Panc1 (cell line): ENCODE data around the gene TSSC4. TPM values are rescaled to one million over a fixed set of nuclear protein-coding genes. Genes with fewer than 3 reads are reported as not detected.
A peak's percentile ranks its signal among the peaks of the same experiment; 100 is the strongest.

Source experiments
- ATAC-seq: fragments of 200-7000 bp; cut with Tn5 transposase; 2 replicates; pipeline ENCODE4 v1.9.1; 2020; ENCODE audit warnings: mild to moderate bottlenecking, moderate library complexity
- BruUV-seq: library from RNA; stranded (reverse); fragments of 400-500 nt; replicated peaks from 2 replicates; lab custom pipeline; 2021; lab: Mats Ljungman, UMichigan
- CTCF ChIA-PET: fragments of 300-600 bp; sonication (Branson Sonifier 250); formaldehyde crosslinking; loops from one replicate; lab custom pipeline; 2022; ENCODE audit warnings: antibody characterized with exemption; lab: Charles Lee
- POLR2A ChIA-PET: fragments of 300-600 bp; sonication (Branson Sonifier 250); formaldehyde crosslinking; loops from one replicate; lab custom pipeline; 2022; ENCODE audit warnings: antibody characterized with exemption; lab: Charles Lee
- DNase-seq: peaks from one replicate; pipeline ENCODE4 v3.0.0-alpha.2; 2010; ENCODE audit warnings: low read depth, low spot score
- H3K27ac ChIP-seq: 2 replicates; pipeline ENCODE4 v1.5.1; 2011; ENCODE audit warnings: mild to moderate bottlenecking, low read length, inconsistent platforms
- H3K27me3 ChIP-seq: fragments of 200-500 bp; sonication (Bioruptor generic); 2 replicates; pipeline ENCODE4 v1.6.0; 2014; ENCODE audit warnings: low read length, inconsistent platforms; ENCODE audit not compliant: control insufficient read depth, insufficient read depth
- H3K36me3 ChIP-seq: fragments of 200-500 bp; sonication (Bioruptor generic); 2 replicates; pipeline ENCODE4 v1.5.1; 2014; ENCODE audit warnings: inconsistent platforms, mild to moderate bottlenecking, low read length, moderate library complexity; ENCODE audit not compliant: control insufficient read depth, insufficient read depth
- H3K4me1 ChIP-seq: 2 replicates; pipeline ENCODE4 v1.5.1; 2011; ENCODE audit warnings: inconsistent platforms, mild to moderate bottlenecking, low read length, moderate library complexity; ENCODE audit not compliant: control insufficient read depth, insufficient read depth
- H3K4me3 ChIP-seq, 2 experiments: 2 replicates each; pipeline ENCODE4 v1.5.1; 2011 to 2012; ENCODE audit warnings: low read depth in 2 of 2, low read length in 2 of 2, mild to moderate bottlenecking in 2 of 2, inconsistent platforms in 1 of 2, moderate library complexity in 1 of 2
- H3K9me3 ChIP-seq: fragments of 200-500 bp; sonication (Bioruptor generic); 2 replicates; pipeline ENCODE4 v1.5.1; 2014; ENCODE audit warnings: low read depth, mild to moderate bottlenecking, inconsistent platforms, low read length, moderate library complexity; ENCODE audit not compliant: control insufficient read depth, insufficient read depth
- POLR2AphosphoS5 ChIP-seq: IDR thresholded peaks from 2 replicates; pipeline ENCODE4 v1.6.1; 2012; ENCODE audit warnings: mild to moderate bottlenecking, low read depth, low read length, moderate library complexity
- SIN3A ChIP-seq: IDR thresholded peaks from 2 replicates; pipeline ENCODE4 v1.6.1; 2012; ENCODE audit warnings: low read depth, mild to moderate bottlenecking, low read length, moderate library complexity, borderline replicate concordance; ENCODE audit not compliant: insufficient read depth
- TCF7L2 ChIP-seq: IDR thresholded peaks from 2 replicates; pipeline ENCODE4 v1.6.1; 2011; ENCODE audit warnings: mild to moderate bottlenecking, low read depth, low read length, inconsistent platforms
- in situ Hi-C: cut with HindIII; loops from 2 replicates; pipeline ENCODE4 v1.10.0; 2016; ENCODE audit warnings: low sequenced_read_pairs, low pct_unique_long_range_greater_than_20kb
- intact Hi-C: fragments of 100-400 bp; cut with micrococcal nuclease; formaldehyde crosslinking; loops from one replicate; pipeline ENCODE4 v1.10.0; 2022; ENCODE audit not compliant: unreplicated experiment
- total RNA-seq: library from RNA; stranded (reverse); gene quantifications from one replicate; pipeline ENCODE4 v1.2.1, GENCODE V29; 2021; ENCODE audit not compliant: unreplicated experiment
- TF ChIP-seq, protein P1 (sequence below): fragments of 450-650 bp; IDR thresholded peaks from 2 replicates; pipeline ENCODE4 v1.5.1; 2017; ENCODE audit warnings: mild to moderate bottlenecking
- TF ChIP-seq, protein P2 (sequence below), 2 experiments: IDR thresholded peaks; 2 replicates each; pipeline ENCODE4 v1.6.1; 2011 to 2012; ENCODE audit warnings: low read depth in 2 of 2, control low read depth in 1 of 2, low read length in 1 of 2, mild to moderate bottlenecking in 1 of 2, moderate library complexity in 1 of 2; ENCODE audit not compliant: insufficient read depth in 1 of 2

TSSC4 gene
- total RNA-seq, 1 experiment from 2014 or later: 132 TPM

DNA sequence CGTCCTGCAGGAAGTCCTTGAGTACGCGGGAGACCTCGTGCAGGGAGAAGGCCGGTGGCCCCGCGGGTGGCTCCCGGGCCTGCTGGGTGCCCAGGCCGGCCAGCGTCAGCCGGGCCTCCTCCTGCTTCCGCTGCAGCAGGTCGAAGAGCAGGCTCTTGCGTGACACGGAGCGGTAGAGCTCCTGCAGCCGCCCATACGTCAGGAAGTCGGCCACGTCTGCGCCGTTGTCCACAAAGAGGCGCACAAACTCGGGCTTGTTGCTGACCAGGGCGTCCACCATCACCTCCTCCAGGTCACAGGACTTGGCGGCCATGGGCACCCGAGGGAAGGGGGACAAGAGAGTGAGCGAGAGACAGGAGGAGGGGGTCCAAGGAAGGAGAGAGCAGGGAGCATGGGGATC, 14.6 kb downstream of the TSSC4 start:
- DNase-seq: no peak
- ATAC-seq: no peak
- no peak overlapping the region for H3K27ac ChIP-seq
- H3K27me3 ChIP-seq: no peaks in the 10 kb centered on the region
- intact Hi-C loops: no loop called here
- H3K4me1 ChIP-seq: peaks cover 3% of the 10 kb centered on the region; the same call in 1 of the 2 replicates
- no TSS peak for BruUV-seq
- ChIA-PET POLR2A (no interaction called here), CTCF (interaction anchor here (1.0 to 1.1 kb wide), 2 partner anchors 109 to 116 kb away, joined by 3 to 5 read pairs; no protein-coding TSS in a partner anchor)
- no peaks in the 10 kb centered on the region for H3K36me3 ChIP-seq
- H3K4me3 ChIP-seq: no peak overlapping the region
- H3K9me3 ChIP-seq: no peaks in the 10 kb centered on the region
- in situ Hi-C loops: no loop called here
- TF ChIP-seq TCF7L2 (no peak), POLR2AphosphoS5 (no peak), SIN3A (no peak)
- TF ChIP-seq, protein P1, sequence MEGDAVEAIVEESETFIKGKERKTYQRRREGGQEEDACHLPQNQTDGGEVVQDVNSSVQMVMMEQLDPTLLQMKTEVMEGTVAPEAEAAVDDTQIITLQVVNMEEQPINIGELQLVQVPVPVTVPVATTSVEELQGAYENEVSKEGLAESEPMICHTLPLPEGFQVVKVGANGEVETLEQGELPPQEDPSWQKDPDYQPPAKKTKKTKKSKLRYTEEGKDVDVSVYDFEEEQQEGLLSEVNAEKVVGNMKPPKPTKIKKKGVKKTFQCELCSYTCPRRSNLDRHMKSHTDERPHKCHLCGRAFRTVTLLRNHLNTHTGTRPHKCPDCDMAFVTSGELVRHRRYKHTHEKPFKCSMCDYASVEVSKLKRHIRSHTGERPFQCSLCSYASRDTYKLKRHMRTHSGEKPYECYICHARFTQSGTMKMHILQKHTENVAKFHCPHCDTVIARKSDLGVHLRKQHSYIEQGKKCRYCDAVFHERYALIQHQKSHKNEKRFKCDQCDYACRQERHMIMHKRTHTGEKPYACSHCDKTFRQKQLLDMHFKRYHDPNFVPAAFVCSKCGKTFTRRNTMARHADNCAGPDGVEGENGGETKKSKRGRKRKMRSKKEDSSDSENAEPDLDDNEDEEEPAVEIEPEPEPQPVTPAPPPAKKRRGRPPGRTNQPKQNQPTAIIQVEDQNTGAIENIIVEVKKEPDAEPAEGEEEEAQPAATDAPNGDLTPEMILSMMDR: no peak
- TF ChIP-seq, protein P2, sequence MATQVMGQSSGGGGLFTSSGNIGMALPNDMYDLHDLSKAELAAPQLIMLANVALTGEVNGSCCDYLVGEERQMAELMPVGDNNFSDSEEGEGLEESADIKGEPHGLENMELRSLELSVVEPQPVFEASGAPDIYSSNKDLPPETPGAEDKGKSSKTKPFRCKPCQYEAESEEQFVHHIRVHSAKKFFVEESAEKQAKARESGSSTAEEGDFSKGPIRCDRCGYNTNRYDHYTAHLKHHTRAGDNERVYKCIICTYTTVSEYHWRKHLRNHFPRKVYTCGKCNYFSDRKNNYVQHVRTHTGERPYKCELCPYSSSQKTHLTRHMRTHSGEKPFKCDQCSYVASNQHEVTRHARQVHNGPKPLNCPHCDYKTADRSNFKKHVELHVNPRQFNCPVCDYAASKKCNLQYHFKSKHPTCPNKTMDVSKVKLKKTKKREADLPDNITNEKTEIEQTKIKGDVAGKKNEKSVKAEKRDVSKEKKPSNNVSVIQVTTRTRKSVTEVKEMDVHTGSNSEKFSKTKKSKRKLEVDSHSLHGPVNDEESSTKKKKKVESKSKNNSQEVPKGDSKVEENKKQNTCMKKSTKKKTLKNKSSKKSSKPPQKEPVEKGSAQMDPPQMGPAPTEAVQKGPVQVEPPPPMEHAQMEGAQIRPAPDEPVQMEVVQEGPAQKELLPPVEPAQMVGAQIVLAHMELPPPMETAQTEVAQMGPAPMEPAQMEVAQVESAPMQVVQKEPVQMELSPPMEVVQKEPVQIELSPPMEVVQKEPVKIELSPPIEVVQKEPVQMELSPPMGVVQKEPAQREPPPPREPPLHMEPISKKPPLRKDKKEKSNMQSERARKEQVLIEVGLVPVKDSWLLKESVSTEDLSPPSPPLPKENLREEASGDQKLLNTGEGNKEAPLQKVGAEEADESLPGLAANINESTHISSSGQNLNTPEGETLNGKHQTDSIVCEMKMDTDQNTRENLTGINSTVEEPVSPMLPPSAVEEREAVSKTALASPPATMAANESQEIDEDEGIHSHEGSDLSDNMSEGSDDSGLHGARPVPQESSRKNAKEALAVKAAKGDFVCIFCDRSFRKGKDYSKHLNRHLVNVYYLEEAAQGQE (IDR thresholded peaks at IDR 0.05; ENCODE audit: insufficient read depth in 1 of 2, low read depth in 2 of 2, low read length in 1 of 2): no peak

DNA sequence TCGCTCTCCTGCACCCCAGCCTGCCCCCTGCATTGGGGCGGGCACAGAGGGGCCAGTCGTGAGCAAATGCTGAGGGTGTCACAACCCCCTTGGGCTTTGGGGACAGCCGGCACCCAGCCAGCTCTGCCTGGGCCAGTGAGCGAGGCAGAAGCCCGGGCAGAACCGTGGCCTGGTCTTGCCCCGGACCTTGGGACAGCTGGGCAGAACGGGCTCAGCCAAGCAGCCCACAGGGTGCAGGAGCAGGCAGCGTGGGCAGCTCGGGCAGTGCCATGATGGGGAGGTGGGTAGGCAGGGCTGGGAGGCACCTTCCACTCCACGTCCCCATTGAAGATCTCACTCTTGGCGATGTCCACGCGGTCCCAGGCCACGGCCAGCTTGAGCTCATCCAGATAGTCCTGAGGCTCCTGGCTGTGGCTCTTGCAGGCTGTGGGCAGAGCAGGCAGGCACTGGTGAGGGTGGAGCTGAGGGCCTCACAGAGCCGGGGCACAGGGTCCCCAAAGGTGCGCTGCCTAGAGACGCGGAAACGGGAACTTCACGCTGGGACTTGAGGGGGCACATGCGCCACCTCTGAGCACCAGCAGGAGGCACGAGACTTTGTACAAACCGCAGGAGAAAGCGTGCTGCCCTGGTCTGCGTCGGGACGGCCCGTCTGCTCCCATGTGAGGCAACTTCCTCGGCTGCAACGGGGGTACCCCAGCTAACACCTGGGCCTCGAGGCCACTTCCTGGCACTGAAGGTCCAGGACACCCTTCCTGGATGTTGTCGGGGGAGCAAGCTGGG, 15.2 kb downstream of the TSSC4 start:
- no TSS peak for BruUV-seq
- TF ChIP-seq, protein P2 (IDR thresholded peaks at IDR 0.05; ENCODE audit: insufficient read depth in 1 of 2, low read depth in 2 of 2, low read length in 1 of 2): 0 out of 4 replicates have a peak, but pooled peaks of 1 of the 2 experiments have one; percentile 48
- no peak for TF ChIP-seq POLR2AphosphoS5
- TF ChIP-seq, protein P1: no peak
- no peak for TF ChIP-seq TCF7L2
- no peak for TF ChIP-seq SIN3A
- Histone ChIP-seq H3K27me3 (no peaks in the 10 kb centered on the region), H3K36me3 (no peaks in the 10 kb centered on the region), H3K4me3 (no peak overlapping the region), H3K27ac (no peak overlapping the region), H3K4me1 (peaks cover 7% of the 10 kb centered on the region; the same call in 1 of the 2 replicates), H3K9me3 (no peaks in the 10 kb centered on the region)
- DNase-seq (no peak), ATAC-seq (no peak)
- in situ Hi-C loops: no loop called here
- intact Hi-C loops: no loop called here
- CTCF ChIA-PET: interaction anchor here (1.0 to 1.1 kb wide), 2 partner anchors 109 to 116 kb away, joined by 3 to 5 read pairs; no protein-coding TSS in a partner anchor
- POLR2A ChIA-PET: no interaction called here
